Measurements from ENCODE around the gene DOCK1.

GRCh38 chr10:127456122-127456521, 550.9 kb downstream of the DOCK1 start:
- TF ChIP-seq PAX5 (IDR thresholded peaks at IDR 0.05; ENCODE audit: insufficient read depth, low read length, severe bottlenecking): no peak
- no peak for TF ChIP-seq POLR2A (IDR thresholded peaks at IDR 0.05; ENCODE audit: low read depth, low read length)
- no peak for TF ChIP-seq POLR2AphosphoS5 (IDR thresholded peaks at IDR 0.05; ENCODE audit: low read depth, low read length)
- TF ChIP-seq TAF1 (IDR thresholded peaks at IDR 0.05; ENCODE audit: low read depth, low read length): no peak
- TF ChIP-seq SPI1 (IDR thresholded peaks at IDR 0.05; ENCODE audit: low read depth, low read length): no peak
- no peak for TF ChIP-seq POU2F2 (IDR thresholded peaks at IDR 0.05; ENCODE audit: low read depth, low read length)

Data from GM12891 (cell line).